Measurements from ENCODE around the gene KDM5C. TPM values are rescaled to one million over a fixed set of nuclear protein-coding genes. Genes with fewer than 3 reads are reported as not detected.
"Not testable (repeated sequence)": the region's sequence is repeated elsewhere in the genome, so short reads cannot be mapped to it uniquely, and the experiment has no call there.

KDM5C gene
- total RNA-seq, 1 donor, result 76.4 TPM

GRCh38 chrX:53166103-53166502 is 58.9 kb downstream of the KDM5C start:
- H3K4me3 ChIP-seq (ENCODE audit: low read depth, low read length), result no peak overlapping the region
- TF ChIP-seq CTCF (IDR thresholded peaks at IDR 0.05; ENCODE audit: insufficient read depth, low read length), result no peak
- DNase-seq (ENCODE audit: low read depth), result no peak

GRCh38 chrX:53164566-53164965 is 60.4 kb downstream of the KDM5C start:
- H3K4me3 ChIP-seq (ENCODE audit: low read depth, low read length); DNase-seq (ENCODE audit: low read depth): not testable (repeated sequence)

DNA sequence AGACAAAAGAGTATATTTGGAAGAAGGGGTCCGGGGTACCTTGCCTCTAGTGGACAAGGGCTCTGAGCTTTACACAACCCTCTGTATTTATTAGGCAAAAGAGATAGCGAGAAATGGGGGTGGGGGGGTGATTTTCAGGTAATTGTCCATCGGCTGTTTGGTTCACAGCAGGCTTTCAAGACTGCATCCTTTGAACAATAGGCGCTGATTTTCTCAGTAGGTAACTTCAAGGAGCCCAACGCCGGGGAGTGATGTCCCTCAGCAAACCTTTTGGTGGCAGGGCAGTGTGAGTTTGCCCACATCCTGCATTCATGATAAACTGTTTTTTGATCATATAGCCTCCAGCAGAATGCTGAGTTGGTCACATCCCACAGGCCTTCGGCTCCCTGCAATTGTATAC is 61.6 kb downstream of the KDM5C start:
- no peak overlapping the region for H3K4me3 ChIP-seq (ENCODE audit: low read depth, low read length)
- DNase-seq (ENCODE audit: low read depth), result no peak
- no peak for TF ChIP-seq CTCF (IDR thresholded peaks at IDR 0.05; ENCODE audit: insufficient read depth, low read length)

- DNase-seq (ENCODE audit: low read depth), result no peak
These were observed 64.6 kb downstream of the KDM5C start for GRCh38 chrX:53160297-53160983.

GRCh38 chrX:53159184-53159583 is 65.8 kb downstream of the KDM5C start:
- no peak overlapping the region for H3K4me3 ChIP-seq (ENCODE audit: low read depth, low read length)
- TF ChIP-seq CTCF (IDR thresholded peaks at IDR 0.05; ENCODE audit: insufficient read depth, low read length), result no peak
- no peak for DNase-seq (ENCODE audit: low read depth)

More at GRCh38 chrX:53160297-53160983, 64.6 kb downstream of the KDM5C start:
- H3K4me3 ChIP-seq (ENCODE audit: low read depth, low read length), result no peak overlapping the region
- no peak for TF ChIP-seq CTCF (IDR thresholded peaks at IDR 0.05; ENCODE audit: insufficient read depth, low read length)

DNA sequence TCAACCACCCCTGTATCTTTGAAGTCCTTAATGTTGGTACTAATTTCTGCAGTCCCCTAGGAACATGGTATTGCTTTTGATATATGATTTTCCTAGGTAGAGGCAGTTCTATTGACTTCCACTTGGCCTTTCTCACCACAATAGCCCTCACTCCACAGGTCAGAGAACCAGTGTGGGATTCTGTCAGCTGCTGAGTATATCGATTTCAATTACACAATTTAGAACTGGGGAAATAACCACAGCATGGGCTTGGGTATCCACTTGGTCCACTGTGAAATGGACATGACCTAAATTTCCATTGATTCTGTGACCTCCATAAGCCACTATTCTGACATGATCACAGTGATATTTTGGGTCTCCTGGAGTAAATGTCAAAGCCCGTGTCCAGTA is 68.8 kb downstream of the KDM5C start:
- no peak for DNase-seq (ENCODE audit: low read depth)
- H3K4me3 ChIP-seq (ENCODE audit: low read depth, low read length), result no peak overlapping the region
- no peak for TF ChIP-seq CTCF (IDR thresholded peaks at IDR 0.05; ENCODE audit: insufficient read depth, low read length)

DNA sequence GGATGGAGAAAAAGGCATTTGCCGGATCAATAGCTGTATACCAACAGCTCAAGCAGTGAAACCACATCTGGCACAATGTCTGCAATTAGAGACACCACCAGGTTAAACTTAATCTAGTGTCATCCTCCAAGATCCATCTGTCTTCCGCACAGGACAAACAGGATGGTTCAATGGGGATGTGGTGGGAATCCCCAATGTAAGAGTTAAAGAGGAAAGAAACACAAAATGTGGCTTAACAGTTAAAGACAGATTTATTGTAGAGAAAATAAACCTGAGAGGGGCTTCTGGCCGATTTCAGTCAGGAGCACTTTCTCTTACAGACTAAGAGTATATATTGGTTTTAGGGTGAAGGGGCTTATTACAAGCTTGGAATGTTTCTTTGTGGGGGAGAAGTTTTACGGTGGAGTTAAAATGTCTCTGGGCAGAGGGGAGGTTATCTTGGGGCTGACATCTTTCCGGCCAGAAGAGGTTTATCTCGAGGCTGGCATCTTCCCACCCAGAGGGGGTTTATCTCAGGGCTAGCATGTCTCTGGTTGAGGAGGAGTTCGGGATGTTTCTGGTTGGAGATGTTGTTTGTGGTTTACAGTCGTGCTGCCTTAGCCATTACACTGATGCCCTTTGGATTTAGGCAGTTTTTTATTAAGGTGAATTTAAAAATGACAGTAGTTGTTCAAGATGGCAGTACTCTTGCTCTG is 69.3 kb downstream of the KDM5C start:
- no peak for TF ChIP-seq CTCF (IDR thresholded peaks at IDR 0.05; ENCODE audit: insufficient read depth, low read length)
- no peak for DNase-seq (ENCODE audit: low read depth)
- H3K4me3 ChIP-seq (ENCODE audit: low read depth, low read length), result no peak overlapping the region

Measured in fibroblast of the aortic adventitia (primary cell).